ENCODE data around the gene AQP6. TPM values are rescaled to one million over a fixed set of nuclear protein-coding genes. Genes with fewer than 3 reads are reported as not detected.

AQP6 gene
- total RNA-seq, 4 donors from 2014 or later = 1.9 TPM; not detected in 3

DNA sequence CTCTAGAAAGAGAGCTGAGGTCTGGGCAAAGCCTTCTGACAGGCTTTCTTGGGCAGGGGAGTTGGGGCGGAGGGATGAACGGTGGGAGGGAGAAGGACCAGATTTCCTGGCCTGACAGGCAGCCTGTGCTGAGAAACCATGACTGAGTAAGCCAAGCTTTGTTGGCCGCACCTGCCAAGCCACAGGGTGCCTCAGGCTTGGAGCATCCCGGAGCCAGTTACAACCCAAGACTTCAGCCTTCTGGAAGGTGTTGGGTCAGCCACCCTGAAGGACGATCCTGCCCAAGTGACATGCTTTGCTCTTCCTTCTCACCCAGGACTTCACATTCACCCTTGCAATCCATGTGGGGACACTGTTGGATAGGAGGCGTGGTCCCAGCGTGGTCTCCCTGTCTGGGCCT, 43.2 kb upstream of the AQP6 start:
- no peak for TF ChIP-seq CTCF (IDR thresholded peaks at IDR 0.05; ENCODE audit: low read depth)

DNA sequence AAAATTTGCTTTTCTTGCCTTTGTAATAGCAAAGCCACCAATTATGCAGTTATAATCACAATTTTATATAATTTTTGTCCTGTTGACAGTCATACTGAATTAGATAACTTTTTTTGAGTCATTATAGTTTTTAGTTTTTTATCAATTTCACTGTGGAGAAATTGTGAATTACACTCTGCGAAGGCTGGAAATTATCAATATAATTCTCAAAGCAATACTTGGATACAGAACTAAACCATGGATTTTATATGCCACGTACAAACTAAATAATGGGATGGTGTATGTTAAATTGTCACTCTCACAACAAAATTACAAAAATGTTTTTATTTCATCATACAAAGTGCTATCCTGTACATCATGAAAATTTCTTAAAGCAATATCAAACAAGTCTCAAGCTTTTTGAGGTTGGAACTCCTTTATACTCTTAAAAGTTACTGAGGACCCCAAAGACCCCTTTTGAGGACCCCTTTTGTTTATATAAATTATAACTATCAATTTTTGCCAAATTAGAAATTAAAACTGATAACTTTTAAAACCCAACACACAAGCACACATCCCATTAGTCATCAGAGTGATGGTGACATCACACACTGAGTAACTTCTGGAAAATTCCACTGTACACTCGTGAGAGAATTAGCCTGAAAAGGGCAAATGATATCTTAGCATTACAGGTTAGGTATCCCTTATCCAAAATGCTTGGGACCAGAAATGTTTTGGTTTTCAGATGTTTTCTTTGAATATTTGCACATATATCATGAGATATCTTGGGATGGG, 42.0 kb upstream of the AQP6 start:
- TF ChIP-seq CTCF (IDR thresholded peaks at IDR 0.05; ENCODE audit: low read depth) = no peak

DNA sequence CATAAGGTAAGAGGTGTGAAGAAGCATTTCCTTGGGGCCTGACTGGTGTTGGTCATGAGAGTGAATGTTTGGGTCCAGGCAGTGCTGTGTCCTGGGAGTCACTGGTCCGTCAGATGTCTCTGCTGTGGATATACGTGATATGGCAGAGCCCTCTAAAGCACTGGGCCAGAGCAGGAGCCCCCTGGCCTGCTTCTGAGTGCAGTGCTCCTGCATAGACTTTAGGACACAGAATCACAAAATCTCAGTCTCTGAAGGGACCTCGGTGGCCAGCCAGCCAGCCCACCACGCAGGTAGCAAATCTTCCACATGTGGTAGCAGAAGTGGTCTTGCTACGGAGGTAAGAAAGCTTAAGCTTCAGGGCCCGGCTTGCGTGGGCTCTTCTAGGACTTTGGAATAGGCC, 40.7 kb upstream of the AQP6 start:
- no peak for TF ChIP-seq CTCF (IDR thresholded peaks at IDR 0.05; ENCODE audit: low read depth)

- no peak for TF ChIP-seq CTCF (IDR thresholded peaks at IDR 0.05; ENCODE audit: low read depth)
Observed at GRCh38 chr12:49932533-49933130, 40.1 kb upstream of the AQP6 start.

DNA sequence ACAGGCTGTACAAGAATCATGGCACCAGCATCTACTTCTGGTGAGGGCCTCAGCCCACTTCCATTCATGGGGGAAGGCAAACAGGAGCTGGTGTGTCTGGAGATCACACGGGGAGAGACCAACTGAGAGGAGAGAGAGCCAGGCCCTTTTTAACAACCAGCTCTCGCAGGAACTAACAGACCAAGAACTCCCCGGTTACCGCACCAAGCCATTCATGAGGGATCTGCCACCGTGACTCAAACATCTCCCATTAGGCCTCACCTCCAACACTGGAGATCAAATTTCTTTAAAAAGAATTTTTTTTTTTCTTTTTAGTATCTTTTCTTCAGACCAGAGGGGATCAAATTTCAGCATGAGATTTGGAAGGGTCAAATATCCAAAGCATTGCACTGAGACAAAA, 39.0 kb upstream of the AQP6 start:
- no peak for TF ChIP-seq CTCF (IDR thresholded peaks at IDR 0.05; ENCODE audit: low read depth)

DNA sequence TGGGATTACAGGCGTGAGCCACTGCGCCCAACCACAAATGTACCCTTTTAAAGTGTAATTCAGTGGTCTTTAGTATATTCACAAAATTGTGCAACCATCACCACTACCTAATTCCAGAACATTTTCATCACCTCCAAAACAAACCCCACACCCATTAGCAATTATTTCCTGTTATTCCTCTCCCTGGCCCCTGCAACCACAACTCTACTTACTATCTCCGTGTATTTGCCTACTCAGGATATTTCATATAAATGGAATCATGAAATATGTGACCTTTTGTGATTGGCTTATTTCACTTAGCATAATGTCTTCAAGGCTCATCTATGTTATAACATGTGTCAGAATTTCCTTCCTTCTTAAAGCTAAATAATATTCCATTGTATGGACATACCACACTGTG, 38.2 kb upstream of the AQP6 start:
- TF ChIP-seq CTCF (IDR thresholded peaks at IDR 0.05; ENCODE audit: low read depth) = no peak

- TF ChIP-seq CTCF (IDR thresholded peaks at IDR 0.05; ENCODE audit: low read depth) = no peak
Observed at GRCh38 chr12:49936925-49937324, 35.8 kb upstream of the AQP6 start.
